ENCODE data around the gene GTF2F2. TPM values are rescaled to one million over a fixed set of nuclear protein-coding genes. Genes with fewer than 3 reads are reported as not detected.

Gene GTF2F2
- total and polyA plus RNA-seq, 9 of the 15 experiments (the other 6 are each of a cell fraction or from before 2014, with no cell fraction given) = 19.7 to 44.8 (median 32.4) TPM

DNA sequence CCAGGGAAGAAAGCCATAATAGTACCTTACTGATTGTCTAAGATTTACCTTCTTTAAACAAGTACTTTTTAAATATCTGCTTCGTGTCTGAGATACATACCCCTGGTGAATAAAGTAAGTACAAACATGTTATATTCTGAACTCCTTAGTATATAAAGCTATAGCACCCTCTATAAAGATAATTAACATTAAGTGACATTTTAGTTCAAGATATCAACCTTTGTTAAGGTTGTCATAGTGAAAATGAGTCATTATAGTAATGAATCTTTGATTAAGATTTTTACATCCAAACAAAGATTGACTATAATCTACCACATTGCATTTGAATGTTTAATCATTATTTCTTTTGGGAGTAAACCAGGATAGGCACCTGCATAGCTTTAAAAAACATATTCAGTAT, 135.9 kb downstream of the GTF2F2 start:
- ATAC-seq = no peak
- BruUV-seq (replicated peaks) = no TSS peak
- POLR2A ChIA-PET = no interaction called here
- TF ChIP-seq, protein P1, sequence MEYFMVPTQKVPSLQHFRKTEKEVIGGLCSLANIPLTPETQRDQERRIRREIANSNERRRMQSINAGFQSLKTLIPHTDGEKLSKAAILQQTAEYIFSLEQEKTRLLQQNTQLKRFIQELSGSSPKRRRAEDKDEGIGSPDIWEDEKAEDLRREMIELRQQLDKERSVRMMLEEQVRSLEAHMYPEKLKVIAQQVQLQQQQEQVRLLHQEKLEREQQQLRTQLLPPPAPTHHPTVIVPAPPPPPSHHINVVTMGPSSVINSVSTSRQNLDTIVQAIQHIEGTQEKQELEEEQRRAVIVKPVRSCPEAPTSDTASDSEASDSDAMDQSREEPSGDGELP (CRISPR knock-in tag; IDR thresholded peaks at IDR 0.05; ENCODE audit: borderline replicate concordance) = no peak
- TF ChIP-seq RBM14 (IDR thresholded peaks at IDR 0.05; ENCODE audit: borderline replicate concordance, insufficient read depth, low read depth, low read length) (no peak), RCOR1 (IDR thresholded peaks at IDR 0.05; ENCODE audit: borderline replicate concordance in 1 of 2, low read depth in 2 of 2, low read length in 2 of 2) (no peak), ZNF311 (CRISPR knock-in tag; IDR thresholded peaks at IDR 0.05) (no peak), NCOA4 (IDR thresholded peaks at IDR 0.05; ENCODE audit: partially characterized antibody) (no peak), TAF15 (IDR thresholded peaks at IDR 0.05; ENCODE audit: low read depth, low read length) (no peak), MAFF (IDR thresholded peaks at IDR 0.05; ENCODE audit: low read length) (no peak), FOXK2 (conservative IDR thresholded peaks at IDR 0.05 in 1 of 2, IDR thresholded peaks at IDR 0.05 in 1 of 2; ENCODE audit: low read depth in 2 of 2) (no peak)
- TF ChIP-seq, protein P2, sequence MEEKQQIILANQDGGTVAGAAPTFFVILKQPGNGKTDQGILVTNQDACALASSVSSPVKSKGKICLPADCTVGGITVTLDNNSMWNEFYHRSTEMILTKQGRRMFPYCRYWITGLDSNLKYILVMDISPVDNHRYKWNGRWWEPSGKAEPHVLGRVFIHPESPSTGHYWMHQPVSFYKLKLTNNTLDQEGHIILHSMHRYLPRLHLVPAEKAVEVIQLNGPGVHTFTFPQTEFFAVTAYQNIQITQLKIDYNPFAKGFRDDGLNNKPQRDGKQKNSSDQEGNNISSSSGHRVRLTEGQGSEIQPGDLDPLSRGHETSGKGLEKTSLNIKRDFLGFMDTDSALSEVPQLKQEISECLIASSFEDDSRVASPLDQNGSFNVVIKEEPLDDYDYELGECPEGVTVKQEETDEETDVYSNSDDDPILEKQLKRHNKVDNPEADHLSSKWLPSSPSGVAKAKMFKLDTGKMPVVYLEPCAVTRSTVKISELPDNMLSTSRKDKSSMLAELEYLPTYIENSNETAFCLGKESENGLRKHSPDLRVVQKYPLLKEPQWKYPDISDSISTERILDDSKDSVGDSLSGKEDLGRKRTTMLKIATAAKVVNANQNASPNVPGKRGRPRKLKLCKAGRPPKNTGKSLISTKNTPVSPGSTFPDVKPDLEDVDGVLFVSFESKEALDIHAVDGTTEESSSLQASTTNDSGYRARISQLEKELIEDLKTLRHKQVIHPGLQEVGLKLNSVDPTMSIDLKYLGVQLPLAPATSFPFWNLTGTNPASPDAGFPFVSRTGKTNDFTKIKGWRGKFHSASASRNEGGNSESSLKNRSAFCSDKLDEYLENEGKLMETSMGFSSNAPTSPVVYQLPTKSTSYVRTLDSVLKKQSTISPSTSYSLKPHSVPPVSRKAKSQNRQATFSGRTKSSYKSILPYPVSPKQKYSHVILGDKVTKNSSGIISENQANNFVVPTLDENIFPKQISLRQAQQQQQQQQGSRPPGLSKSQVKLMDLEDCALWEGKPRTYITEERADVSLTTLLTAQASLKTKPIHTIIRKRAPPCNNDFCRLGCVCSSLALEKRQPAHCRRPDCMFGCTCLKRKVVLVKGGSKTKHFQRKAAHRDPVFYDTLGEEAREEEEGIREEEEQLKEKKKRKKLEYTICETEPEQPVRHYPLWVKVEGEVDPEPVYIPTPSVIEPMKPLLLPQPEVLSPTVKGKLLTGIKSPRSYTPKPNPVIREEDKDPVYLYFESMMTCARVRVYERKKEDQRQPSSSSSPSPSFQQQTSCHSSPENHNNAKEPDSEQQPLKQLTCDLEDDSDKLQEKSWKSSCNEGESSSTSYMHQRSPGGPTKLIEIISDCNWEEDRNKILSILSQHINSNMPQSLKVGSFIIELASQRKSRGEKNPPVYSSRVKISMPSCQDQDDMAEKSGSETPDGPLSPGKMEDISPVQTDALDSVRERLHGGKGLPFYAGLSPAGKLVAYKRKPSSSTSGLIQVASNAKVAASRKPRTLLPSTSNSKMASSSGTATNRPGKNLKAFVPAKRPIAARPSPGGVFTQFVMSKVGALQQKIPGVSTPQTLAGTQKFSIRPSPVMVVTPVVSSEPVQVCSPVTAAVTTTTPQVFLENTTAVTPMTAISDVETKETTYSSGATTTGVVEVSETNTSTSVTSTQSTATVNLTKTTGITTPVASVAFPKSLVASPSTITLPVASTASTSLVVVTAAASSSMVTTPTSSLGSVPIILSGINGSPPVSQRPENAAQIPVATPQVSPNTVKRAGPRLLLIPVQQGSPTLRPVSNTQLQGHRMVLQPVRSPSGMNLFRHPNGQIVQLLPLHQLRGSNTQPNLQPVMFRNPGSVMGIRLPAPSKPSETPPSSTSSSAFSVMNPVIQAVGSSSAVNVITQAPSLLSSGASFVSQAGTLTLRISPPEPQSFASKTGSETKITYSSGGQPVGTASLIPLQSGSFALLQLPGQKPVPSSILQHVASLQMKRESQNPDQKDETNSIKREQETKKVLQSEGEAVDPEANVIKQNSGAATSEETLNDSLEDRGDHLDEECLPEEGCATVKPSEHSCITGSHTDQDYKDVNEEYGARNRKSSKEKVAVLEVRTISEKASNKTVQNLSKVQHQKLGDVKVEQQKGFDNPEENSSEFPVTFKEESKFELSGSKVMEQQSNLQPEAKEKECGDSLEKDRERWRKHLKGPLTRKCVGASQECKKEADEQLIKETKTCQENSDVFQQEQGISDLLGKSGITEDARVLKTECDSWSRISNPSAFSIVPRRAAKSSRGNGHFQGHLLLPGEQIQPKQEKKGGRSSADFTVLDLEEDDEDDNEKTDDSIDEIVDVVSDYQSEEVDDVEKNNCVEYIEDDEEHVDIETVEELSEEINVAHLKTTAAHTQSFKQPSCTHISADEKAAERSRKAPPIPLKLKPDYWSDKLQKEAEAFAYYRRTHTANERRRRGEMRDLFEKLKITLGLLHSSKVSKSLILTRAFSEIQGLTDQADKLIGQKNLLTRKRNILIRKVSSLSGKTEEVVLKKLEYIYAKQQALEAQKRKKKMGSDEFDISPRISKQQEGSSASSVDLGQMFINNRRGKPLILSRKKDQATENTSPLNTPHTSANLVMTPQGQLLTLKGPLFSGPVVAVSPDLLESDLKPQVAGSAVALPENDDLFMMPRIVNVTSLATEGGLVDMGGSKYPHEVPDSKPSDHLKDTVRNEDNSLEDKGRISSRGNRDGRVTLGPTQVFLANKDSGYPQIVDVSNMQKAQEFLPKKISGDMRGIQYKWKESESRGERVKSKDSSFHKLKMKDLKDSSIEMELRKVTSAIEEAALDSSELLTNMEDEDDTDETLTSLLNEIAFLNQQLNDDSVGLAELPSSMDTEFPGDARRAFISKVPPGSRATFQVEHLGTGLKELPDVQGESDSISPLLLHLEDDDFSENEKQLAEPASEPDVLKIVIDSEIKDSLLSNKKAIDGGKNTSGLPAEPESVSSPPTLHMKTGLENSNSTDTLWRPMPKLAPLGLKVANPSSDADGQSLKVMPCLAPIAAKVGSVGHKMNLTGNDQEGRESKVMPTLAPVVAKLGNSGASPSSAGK (IDR thresholded peaks at IDR 0.05) = no peak

More for the DNA sequence above, 135.9 kb downstream of the GTF2F2 start:
- intact Hi-C loops (cut with micrococcal nuclease) = no loop called here
- WGBS (ENCODE audit: insufficient coverage, low coverage, missing lambda C conversion rate) = 77% methylated on average over 1 of the region's 1 CpG
- no peak for DNase-seq (ENCODE audit: extremely low read depth in 1 of 4, low spot score in 3 of 4)
- Histone ChIP-seq H3K4me1 (replicated peaks in 1 of 2; ENCODE audit: control insufficient read depth in 2 of 2, insufficient read depth in 2 of 2, low read length in 2 of 2) (no peaks in the 10 kb centered on the region), H3K9me3 (replicated peaks; ENCODE audit: control insufficient read depth, insufficient read depth, low read depth, low read length) (no peaks in the 10 kb centered on the region), H3K4me3 (no peak overlapping the region), H2AFZ (ENCODE audit: low read depth, low read length) (no peak overlapping the region), H3K36me3 (ENCODE audit: control insufficient read depth, insufficient read depth, low read length) (peaks cover 24% of the 10 kb centered on the region; the same call in 2 of the 3 replicates), H3K9ac (ENCODE audit: insufficient read depth in 1 of 2, low read depth in 2 of 2, low read length in 2 of 2) (no peak overlapping the region), H3K4me2 (ENCODE audit: insufficient read depth, low read length) (no peak overlapping the region), H4K20me1 (replicated peaks; ENCODE audit: control insufficient read depth, insufficient read depth, low read length) (no peaks in the 10 kb centered on the region), H3K9me1 (ENCODE audit: control insufficient read depth, insufficient read depth, low read length) (no peaks in the 10 kb centered on the region), H3K27me3 (ENCODE audit: control insufficient read depth in 2 of 2, insufficient read depth in 2 of 2, low read length in 2 of 2) (no peaks in the 10 kb centered on the region), H3K27ac (ENCODE audit: extremely low read depth, low read depth, low read length) (no peak overlapping the region), H3K79me2 (ENCODE audit: control insufficient read depth, insufficient read depth, low read length) (no peaks in the 10 kb centered on the region)
- CTCF ChIA-PET (ENCODE audit: low intra/inter-chr PET ratio) = no interaction called here
- in situ Hi-C loops (cut with MboI) = no loop called here
- no peak for FAIRE-seq
